Keratinocyte (primary cell): Measurements from ENCODE around the gene ACACA. TPM values are rescaled to one million over a fixed set of nuclear protein-coding genes. Genes with fewer than 3 reads are reported as not detected.

Source experiments
- DNase-seq: peaks from one replicate; pipeline ENCODE4 v3.0.0-alpha.2; 2011; ENCODE audit warnings: low read depth, missing footprints, low spot score
- FAIRE-seq: peaks from 2 replicates; lab custom pipeline; 2011; peaks lifted over from hg19 to GRCh38; lab: Jason Lieb, UNC
- H2AFZ ChIP-seq: 2 replicates; pipeline ENCODE4 v1.6.0; 2012; ENCODE audit warnings: low read length, control low read depth, inconsistent platforms; ENCODE audit not compliant: control insufficient read depth
- H3K27ac ChIP-seq: 2 replicates; pipeline ENCODE4 v1.5.1; 2011; ENCODE audit warnings: low read length; ENCODE audit not compliant: control insufficient read depth, insufficient read depth
- H3K27me3 ChIP-seq: 3 replicates; pipeline ENCODE4 v1.6.0; 2011; ENCODE audit warnings: low read length; ENCODE audit not compliant: control insufficient read depth, insufficient read depth; ENCODE audit errors: extremely low read depth
- H3K36me3 ChIP-seq, 2 experiments: 2 replicates in 1 of 2; 3 replicates in 1 of 2; pipeline ENCODE4 v1.5.1; 2011; ENCODE audit warnings: low read length in 2 of 2, mild to moderate bottlenecking in 1 of 2; ENCODE audit not compliant: control insufficient read depth in 2 of 2, insufficient read depth in 2 of 2; ENCODE audit errors: extremely low read depth in 1 of 2
- H3K4me1 ChIP-seq: 3 replicates; pipeline ENCODE4 v1.5.1; 2011; ENCODE audit warnings: low read length; ENCODE audit not compliant: control insufficient read depth, insufficient read depth; ENCODE audit errors: extremely low read depth
- H3K4me2 ChIP-seq: 3 replicates; pipeline ENCODE4 v1.6.0; 2011; ENCODE audit warnings: low read depth, low read length; ENCODE audit not compliant: control insufficient read depth, insufficient read depth; ENCODE audit errors: extremely low read depth
- H3K4me3 ChIP-seq, 3 experiments: fragments of 200-600 bp in 1 of 3; sonication (generic) in 1 of 3; 2 replicates in 2 of 3; 3 replicates in 1 of 3; pipeline ENCODE4 v1.5.1; 2011 to 2016; ENCODE audit warnings: low read length in 3 of 3, mild to moderate bottlenecking in 3 of 3, control low read depth in 2 of 3, inconsistent platforms in 1 of 3, low read depth in 1 of 3, mixed read lengths in 1 of 3, mixed run types in 1 of 3, moderate library complexity in 1 of 3; ENCODE audit not compliant: control insufficient read depth in 2 of 3, insufficient read depth in 2 of 3; ENCODE audit errors: extremely low read depth in 1 of 3
- H3K79me2 ChIP-seq: 2 replicates; pipeline ENCODE4 v1.6.0; 2012; ENCODE audit warnings: low read length; ENCODE audit not compliant: control insufficient read depth, insufficient read depth
- H3K9ac ChIP-seq: 3 replicates; pipeline ENCODE4 v1.6.0; 2011; ENCODE audit warnings: low read length; ENCODE audit not compliant: control insufficient read depth, insufficient read depth; ENCODE audit errors: extremely low read depth
- H3K9me1 ChIP-seq: 3 replicates; pipeline ENCODE4 v1.6.0; 2011; ENCODE audit warnings: low read length; ENCODE audit not compliant: control insufficient read depth, insufficient read depth; ENCODE audit errors: extremely low read depth
- H3K9me3 ChIP-seq: 2 replicates; pipeline ENCODE4 v1.5.1; 2012; ENCODE audit warnings: low read depth, low read length; ENCODE audit not compliant: control insufficient read depth
- H4K20me1 ChIP-seq: 3 replicates; pipeline ENCODE4 v1.6.0; 2011; ENCODE audit warnings: low read length; ENCODE audit not compliant: control insufficient read depth, insufficient read depth; ENCODE audit errors: extremely low read depth
- CTCF ChIP-seq, 3 experiments: IDR thresholded peaks in 1 of 3; conservative IDR thresholded peaks in 1 of 3; optimal IDR thresholded peaks in 1 of 3; 2 replicates in 2 of 3; 3 replicates in 1 of 3; pipeline versions ENCODE3 to v1.5.1; 2011; ENCODE audit warnings: low read length in 3 of 3, mild to moderate bottlenecking in 3 of 3, moderate library complexity in 2 of 3, control low read depth in 1 of 3, inconsistent platforms in 1 of 3; ENCODE audit not compliant: insufficient read depth in 2 of 3; ENCODE audit errors: extremely low read depth in 1 of 3
- EZH2 ChIP-seq: IDR thresholded peaks from one replicate; pipeline ENCODE4 v1.6.1; 2012; ENCODE audit warnings: inconsistent platforms, mild to moderate bottlenecking, low read length, moderate library complexity
- dilution Hi-C: fragments of 300-500 bp; cut with MboI; formaldehyde crosslinking; loops from one replicate; pipeline ENCODE4 v1.7.0; 2020; ENCODE audit warnings: low sequenced_read_pairs; ENCODE audit not compliant: extremely low pct_ligation_motif_present
- polyA plus RNA-seq, 5 experiments: library from polyadenylated mRNA; depleted of rRNA in 3 of 5; stranded (reverse) in 3 of 5; stranded (forward) in 1 of 5; unstranded in 1 of 5; fragments of >200 nt; gene quantifications; 1 replicate in 1 of 5; 2 replicates in 3 of 5; 3 replicates in 1 of 5; pipeline versions ENCODE4 v1.2.1 to v1.2.3, GENCODE V29; 2011 to 2012; ENCODE audit warnings: missing spikeins in 2 of 5, low read depth in 1 of 5, low replicate concordance in 1 of 5

The ACACA gene
- polyA plus RNA-seq, 1 donor (not counting 4 experiments of a cell fraction or from before 2014, with no cell fraction given), result 85.8 TPM

DNA sequence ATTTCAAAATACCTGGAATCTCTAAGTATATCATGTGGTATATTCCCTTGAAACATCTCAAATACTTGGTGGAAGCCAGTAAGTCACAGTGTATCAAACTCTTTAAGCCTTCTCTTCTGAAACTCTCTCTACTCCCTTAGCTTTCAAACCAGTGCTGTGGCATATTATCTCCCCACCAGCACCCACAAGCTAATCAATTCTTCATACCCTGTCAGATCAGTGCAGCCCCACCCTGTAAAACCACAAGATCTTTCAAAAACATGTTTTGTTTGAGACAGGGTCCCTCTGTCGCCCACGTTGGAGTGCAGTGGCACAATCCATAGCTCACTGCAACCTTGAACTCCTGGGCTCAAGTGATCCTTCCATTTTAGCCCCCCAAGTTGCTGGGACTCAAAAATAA, 122.4 kb downstream of the ACACA start:
- no peak for FAIRE-seq
- TF ChIP-seq CTCF (optimal IDR thresholded peaks at IDR 0.05 in 1 of 3, IDR thresholded peaks at IDR 0.05 in 1 of 3, conservative IDR thresholded peaks at IDR 0.05 in 1 of 3; ENCODE audit: extremely low read depth in 1 of 3, insufficient read depth in 2 of 3, low read length in 3 of 3) (no peak), EZH2 (no peak)

GRCh38 chr17:37283414-37283961, 123.1 kb downstream of the ACACA start:
- no peak overlapping the region for H3K4me3 ChIP-seq
- no peaks in the 10 kb centered on the region for H3K4me1 ChIP-seq
- no peak overlapping the region for H3K9ac ChIP-seq
- H2AFZ ChIP-seq, result no peak overlapping the region
- H3K79me2 ChIP-seq, result peaks cover 9% of the 10 kb centered on the region
- H3K9me3 ChIP-seq, result no peaks in the 10 kb centered on the region
- dilution Hi-C loops, result no loop called here
- H4K20me1 ChIP-seq, result no peaks in the 10 kb centered on the region
- H3K27ac ChIP-seq, result no peak overlapping the region
- H3K4me2 ChIP-seq, result no peak overlapping the region
- DNase-seq (no peak), FAIRE-seq (no peak)
- H3K27me3 ChIP-seq, result no peaks in the 10 kb centered on the region
- H3K9me1 ChIP-seq, result no peaks in the 10 kb centered on the region
- peaks cover 2 to 6% of the 10 kb centered on the region in 2 experiments for H3K36me3 ChIP-seq
- TF ChIP-seq EZH2, result no peak
- no peak for TF ChIP-seq CTCF (optimal IDR thresholded peaks at IDR 0.05 in 1 of 3, IDR thresholded peaks at IDR 0.05 in 1 of 3, conservative IDR thresholded peaks at IDR 0.05 in 1 of 3; ENCODE audit: extremely low read depth in 1 of 3, insufficient read depth in 2 of 3, low read length in 3 of 3)

More for the DNA sequence above, 122.4 kb downstream of the ACACA start:
- dilution Hi-C loops, result no loop called here
- Histone ChIP-seq H4K20me1 (no peaks in the 10 kb centered on the region), H3K27ac (no peak overlapping the region), H3K36me3 (peaks cover 2 to 6% of the 10 kb centered on the region in 2 experiments), H2AFZ (no peak overlapping the region), H3K9me1 (no peaks in the 10 kb centered on the region), H3K9ac (no peak overlapping the region), H3K4me3 (no peak overlapping the region), H3K9me3 (no peaks in the 10 kb centered on the region), H3K4me2 (no peak overlapping the region), H3K79me2 (peaks cover 12% of the 10 kb centered on the region), H3K4me1 (no peaks in the 10 kb centered on the region), H3K27me3 (no peaks in the 10 kb centered on the region)
- no peak for DNase-seq
